Measurements from ENCODE around the gene SLC34A1.
A peak's percentile ranks its signal among the peaks of the same experiment; 100 is the strongest.

SLC34A1 gene

DNA sequence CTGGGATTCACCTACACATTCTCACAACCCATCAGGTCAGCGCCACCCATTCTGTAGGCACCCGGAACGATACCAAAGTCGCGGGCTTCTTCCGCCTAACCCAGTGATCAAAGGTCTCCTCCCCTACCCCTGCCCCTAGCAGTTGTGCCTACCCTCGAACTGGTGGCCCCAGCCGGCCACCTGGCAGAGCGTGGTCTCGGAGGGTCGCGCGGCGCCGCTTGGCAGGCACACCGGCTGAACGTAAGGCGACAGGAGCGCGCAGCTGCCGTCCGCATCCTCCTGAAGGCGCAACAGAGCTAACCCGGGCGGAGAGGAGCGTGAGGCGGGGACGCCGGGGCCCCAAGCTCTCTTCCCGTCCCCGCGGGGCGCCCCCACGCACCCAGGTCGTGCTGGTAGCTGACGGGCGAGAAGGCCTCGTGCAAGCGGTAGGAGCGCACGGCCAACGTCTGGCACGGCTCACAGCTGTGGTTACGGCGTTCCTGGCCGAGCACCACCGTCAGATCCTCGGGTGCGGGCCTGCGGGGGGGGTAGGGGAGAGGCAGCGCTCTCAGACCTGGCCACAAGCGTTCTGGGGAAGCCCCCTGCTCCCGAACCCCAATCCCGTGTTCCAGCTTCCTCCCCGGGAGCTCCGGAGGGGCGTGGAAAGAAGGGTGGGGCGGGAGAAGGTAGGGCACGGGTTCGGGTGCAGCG lies 19.0 kb downstream of the SLC34A1 start:
- Histone ChIP-seq H3K4me1 (ENCODE audit: control insufficient read depth, low read depth, low read length) (no peaks in the 10 kb centered on the region), H2AK5ac (ENCODE audit: low read length) (no peak overlapping the region), H3K79me1 (ENCODE audit: low read length) (no peaks in the 10 kb centered on the region), H3K18ac (ENCODE audit: low read length) (no peak overlapping the region), H2BK120ac (ENCODE audit: low read depth, low read length) (no peak overlapping the region), H4K8ac (ENCODE audit: low read depth, low read length) (no peak overlapping the region), H3K4me3 (ENCODE audit: low read length) (no peak overlapping the region), H3K4ac (ENCODE audit: low read depth, low read length) (no peak overlapping the region), H3K79me2 (ENCODE audit: control insufficient read depth, insufficient read depth, low read length) (no peaks in the 10 kb centered on the region), H3K27ac (ENCODE audit: low read depth, low read length) (no peak overlapping the region), H3K23ac (ENCODE audit: low read length) (no peak overlapping the region), H4K5ac (ENCODE audit: low read length) (no peak overlapping the region), H3K27me3 (ENCODE audit: insufficient read depth, low read length, poor library complexity) (peaks cover 4% of the 10 kb centered on the region), H3K9ac (ENCODE audit: low read length) (peak overlapping the region; percentile 42), H3K56ac (ENCODE audit: low read length) (peak overlapping the region; percentile 85), H3K36me3 (ENCODE audit: control insufficient read depth, insufficient read depth, low read length) (no peaks in the 10 kb centered on the region), H2BK15ac (replicated peaks; ENCODE audit: low read depth) (no peak overlapping the region), H2BK5ac (ENCODE audit: low read length) (no peak overlapping the region), H3K4me2 (ENCODE audit: low read length) (peak overlapping the region; percentile 34)
- DNase-seq, result peak; percentile 36
- no CpG with 5 or more reads among the region's 61 CpGs for WGBS (ENCODE audit: extremely low coverage, insufficient coverage, low lambda C conversion rate)

DNA sequence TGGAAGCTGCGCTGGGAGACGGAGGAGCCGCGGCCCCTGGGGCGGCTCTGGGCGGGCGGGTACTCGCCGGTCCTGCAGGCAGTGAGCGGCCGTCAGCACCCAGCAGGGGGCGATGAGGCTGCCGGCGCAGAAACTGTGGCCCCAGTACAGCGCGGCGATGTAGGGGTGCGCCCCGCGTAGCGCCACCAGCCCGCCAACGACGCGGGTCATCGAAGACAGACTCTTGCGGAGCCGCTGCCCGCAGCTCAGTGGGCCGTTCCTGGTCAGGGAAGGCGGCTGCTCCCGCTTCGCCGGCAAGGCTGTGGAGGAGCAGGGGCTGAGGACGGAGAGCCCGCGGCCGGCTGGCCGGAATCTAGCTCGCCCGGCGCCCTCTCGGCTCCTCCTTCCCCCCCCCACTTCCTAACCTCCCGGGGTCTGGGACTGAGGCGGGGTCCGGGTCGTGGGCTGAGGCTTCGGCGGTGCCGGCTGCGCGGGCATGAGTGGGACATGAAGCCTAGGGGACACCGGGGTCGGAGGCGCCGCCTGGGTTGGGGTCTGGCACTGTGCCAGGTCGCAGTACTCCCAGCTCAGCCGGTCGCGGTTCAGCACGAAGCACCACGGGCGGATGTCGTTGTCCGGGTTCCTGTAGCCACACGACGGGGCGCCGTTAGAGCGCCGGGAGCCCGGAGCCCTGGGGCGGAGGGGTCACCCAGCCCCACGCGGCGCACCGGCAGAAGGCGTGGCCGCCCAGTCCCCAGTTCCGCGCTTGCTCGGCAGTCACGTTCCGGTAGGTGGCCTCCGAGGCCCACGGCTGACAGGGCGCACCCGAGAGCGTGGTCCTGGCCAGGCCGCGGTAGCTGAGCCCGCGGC lies 19.8 kb downstream of the SLC34A1 start:
- Histone ChIP-seq H4K8ac (ENCODE audit: low read depth, low read length) (no peak overlapping the region), H3K4me1 (ENCODE audit: control insufficient read depth, low read depth, low read length) (no peaks in the 10 kb centered on the region), H3K4me2 (ENCODE audit: low read length) (peak overlapping the region; percentile 34), H3K56ac (ENCODE audit: low read length) (peak overlapping the region; percentile 85), H3K23ac (ENCODE audit: low read length) (no peak overlapping the region), H2AK5ac (ENCODE audit: low read length) (no peak overlapping the region), H3K9ac (ENCODE audit: low read length) (peak overlapping the region; percentile 56), H2BK120ac (ENCODE audit: low read depth, low read length) (no peak overlapping the region), H3K27me3 (ENCODE audit: insufficient read depth, low read length, poor library complexity) (peaks cover 4% of the 10 kb centered on the region), H3K36me3 (ENCODE audit: control insufficient read depth, insufficient read depth, low read length) (no peaks in the 10 kb centered on the region), H2BK5ac (ENCODE audit: low read length) (no peak overlapping the region), H3K18ac (ENCODE audit: low read length) (no peak overlapping the region), H3K4ac (ENCODE audit: low read depth, low read length) (no peak overlapping the region), H2BK15ac (replicated peaks; ENCODE audit: low read depth) (no peak overlapping the region), H4K5ac (ENCODE audit: low read length) (no peak overlapping the region), H3K4me3 (ENCODE audit: low read length) (no peak overlapping the region), H3K27ac (ENCODE audit: low read depth, low read length) (no peak overlapping the region), H3K79me1 (ENCODE audit: low read length) (no peaks in the 10 kb centered on the region), H3K79me2 (ENCODE audit: control insufficient read depth, insufficient read depth, low read length) (no peaks in the 10 kb centered on the region)
- no CpG with 5 or more reads among the region's 93 CpGs for WGBS (ENCODE audit: extremely low coverage, insufficient coverage, low lambda C conversion rate)
- peak; percentile 59 for DNase-seq

DNA sequence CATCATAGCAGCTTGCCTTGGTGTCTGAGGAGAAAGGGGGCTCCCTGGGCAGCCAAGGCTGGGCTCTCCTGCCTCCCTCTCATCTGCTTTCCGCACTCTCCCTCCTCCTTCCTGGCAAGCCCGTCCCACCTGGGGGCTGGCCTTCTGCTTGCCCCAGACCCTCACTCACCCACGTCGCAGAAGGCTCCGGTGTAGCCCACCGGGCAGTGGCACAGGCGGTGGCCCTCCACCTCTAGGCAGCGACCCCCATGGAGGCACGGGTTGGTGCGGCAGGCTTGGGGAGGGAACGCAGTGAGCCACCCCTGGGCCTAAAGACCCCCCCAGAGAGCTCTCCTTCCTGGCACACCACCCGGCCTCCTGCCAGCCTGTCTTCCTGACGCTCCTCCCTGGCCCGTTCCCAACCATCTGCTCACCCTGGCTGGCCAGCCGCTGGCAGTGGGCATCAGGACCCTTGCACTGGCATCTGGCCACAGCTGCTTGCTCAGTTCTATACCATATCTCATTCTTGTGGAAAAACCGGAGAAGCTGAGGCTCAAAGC lies 20.5 kb downstream of the SLC34A1 start:
- no peak for DNase-seq
- Histone ChIP-seq H2BK5ac (ENCODE audit: low read length) (no peak overlapping the region), H3K27me3 (ENCODE audit: insufficient read depth, low read length, poor library complexity) (peaks cover 4% of the 10 kb centered on the region), H3K18ac (ENCODE audit: low read length) (no peak overlapping the region), H3K36me3 (ENCODE audit: control insufficient read depth, insufficient read depth, low read length) (no peaks in the 10 kb centered on the region), H3K23ac (ENCODE audit: low read length) (no peak overlapping the region), H3K4me1 (ENCODE audit: control insufficient read depth, low read depth, low read length) (no peaks in the 10 kb centered on the region), H4K5ac (ENCODE audit: low read length) (no peak overlapping the region), H3K4ac (ENCODE audit: low read depth, low read length) (no peak overlapping the region), H2BK15ac (replicated peaks; ENCODE audit: low read depth) (no peak overlapping the region), H4K8ac (ENCODE audit: low read depth, low read length) (no peak overlapping the region), H2AK5ac (ENCODE audit: low read length) (no peak overlapping the region), H3K4me2 (ENCODE audit: low read length) (peak overlapping the region; percentile 34), H3K56ac (ENCODE audit: low read length) (peak overlapping the region; percentile 85), H3K4me3 (ENCODE audit: low read length) (no peak overlapping the region), H3K79me1 (ENCODE audit: low read length) (no peaks in the 10 kb centered on the region), H3K27ac (ENCODE audit: low read depth, low read length) (no peak overlapping the region), H3K9ac (ENCODE audit: low read length) (peak overlapping the region; percentile 24), H3K79me2 (ENCODE audit: control insufficient read depth, insufficient read depth, low read length) (no peaks in the 10 kb centered on the region), H2BK120ac (ENCODE audit: low read depth, low read length) (no peak overlapping the region)
- no CpG with 5 or more reads among the region's 16 CpGs for WGBS (ENCODE audit: extremely low coverage, insufficient coverage, low lambda C conversion rate)

DNA sequence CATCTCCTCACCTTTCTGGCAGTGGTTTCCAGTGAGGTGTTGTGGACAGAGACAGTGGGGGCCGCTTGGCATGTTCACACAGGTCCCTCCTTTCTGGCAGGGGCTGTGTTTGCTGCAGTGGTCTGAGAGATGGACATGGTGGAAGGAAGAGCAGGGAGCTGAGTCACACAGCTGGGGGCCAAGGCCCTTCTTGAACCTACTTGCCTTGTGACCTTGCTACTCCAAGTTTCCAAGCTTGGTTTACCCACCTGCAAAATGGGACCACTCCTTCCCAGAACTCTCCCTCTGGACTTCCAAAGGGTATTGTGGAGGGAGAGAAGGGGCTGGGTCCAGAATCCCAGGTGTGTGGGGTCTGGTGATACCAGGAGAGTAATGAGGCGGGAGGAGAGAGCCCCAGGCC lies 21.1 kb downstream of the SLC34A1 start:
- H3K27ac ChIP-seq (ENCODE audit: low read depth, low read length), result no peak overlapping the region
- H2AK5ac ChIP-seq (ENCODE audit: low read length), result no peak overlapping the region
- no peaks in the 10 kb centered on the region for H3K79me1 ChIP-seq (ENCODE audit: low read length)
- no peak overlapping the region for H2BK5ac ChIP-seq (ENCODE audit: low read length)
- H3K27me3 ChIP-seq (ENCODE audit: insufficient read depth, low read length, poor library complexity), result peaks cover 4% of the 10 kb centered on the region
- no peak overlapping the region for H3K4me2 ChIP-seq (ENCODE audit: low read length)
- no peaks in the 10 kb centered on the region for H3K4me1 ChIP-seq (ENCODE audit: control insufficient read depth, low read depth, low read length)
- H3K23ac ChIP-seq (ENCODE audit: low read length), result no peak overlapping the region
- no CpG with 5 or more reads among the region's 2 CpGs for WGBS (ENCODE audit: extremely low coverage, insufficient coverage, low lambda C conversion rate)
- DNase-seq, result no peak
- H4K8ac ChIP-seq (ENCODE audit: low read depth, low read length), result no peak overlapping the region
- H4K5ac ChIP-seq (ENCODE audit: low read length), result no peak overlapping the region
- H3K4me3 ChIP-seq (ENCODE audit: low read length), result no peak overlapping the region
- H3K9ac ChIP-seq (ENCODE audit: low read length), result no peak overlapping the region
- H3K36me3 ChIP-seq (ENCODE audit: control insufficient read depth, insufficient read depth, low read length), result no peaks in the 10 kb centered on the region
- H2BK120ac ChIP-seq (ENCODE audit: low read depth, low read length), result no peak overlapping the region
- H3K4ac ChIP-seq (ENCODE audit: low read depth, low read length), result no peak overlapping the region
- no peaks in the 10 kb centered on the region for H3K79me2 ChIP-seq (ENCODE audit: control insufficient read depth, insufficient read depth, low read length)
- no peak overlapping the region for H2BK15ac ChIP-seq (replicated peaks; ENCODE audit: low read depth)
- no peak overlapping the region for H3K56ac ChIP-seq (ENCODE audit: low read length)
- no peak overlapping the region for H3K18ac ChIP-seq (ENCODE audit: low read length)

DNA sequence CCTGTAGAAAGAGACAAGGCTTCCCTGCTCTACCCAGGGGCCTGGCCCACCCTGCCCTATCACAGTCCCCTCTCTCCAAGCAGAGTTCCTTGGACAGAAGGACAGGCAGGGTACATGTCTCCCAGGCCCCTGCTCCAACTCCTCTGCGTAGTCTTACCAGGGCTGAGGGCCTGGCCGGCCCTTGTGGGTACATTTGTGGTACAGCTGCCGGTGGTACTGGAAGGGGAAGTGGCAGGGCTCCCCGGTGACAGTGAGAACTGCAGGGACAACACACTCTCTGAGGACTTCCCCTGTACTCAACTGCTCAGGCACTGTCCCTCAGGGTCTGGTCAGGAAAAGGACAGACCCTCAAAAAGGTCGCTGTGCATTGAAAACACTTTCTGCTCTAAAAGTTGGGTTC lies 21.6 kb downstream of the SLC34A1 start:
- Histone ChIP-seq H3K18ac (ENCODE audit: low read length) (no peak overlapping the region), H3K4ac (ENCODE audit: low read depth, low read length) (no peak overlapping the region), H3K27me3 (ENCODE audit: insufficient read depth, low read length, poor library complexity) (peaks cover 4% of the 10 kb centered on the region), H3K36me3 (ENCODE audit: control insufficient read depth, insufficient read depth, low read length) (no peaks in the 10 kb centered on the region), H2AK5ac (ENCODE audit: low read length) (no peak overlapping the region), H2BK120ac (ENCODE audit: low read depth, low read length) (no peak overlapping the region), H3K79me1 (ENCODE audit: low read length) (no peaks in the 10 kb centered on the region), H3K9ac (ENCODE audit: low read length) (no peak overlapping the region), H3K4me3 (ENCODE audit: low read length) (no peak overlapping the region), H4K5ac (ENCODE audit: low read length) (no peak overlapping the region), H3K56ac (ENCODE audit: low read length) (no peak overlapping the region), H3K23ac (ENCODE audit: low read length) (no peak overlapping the region), H4K8ac (ENCODE audit: low read depth, low read length) (no peak overlapping the region), H3K79me2 (ENCODE audit: control insufficient read depth, insufficient read depth, low read length) (no peaks in the 10 kb centered on the region), H2BK5ac (ENCODE audit: low read length) (no peak overlapping the region), H2BK15ac (replicated peaks; ENCODE audit: low read depth) (no peak overlapping the region), H3K4me1 (ENCODE audit: control insufficient read depth, low read depth, low read length) (no peaks in the 10 kb centered on the region), H3K27ac (ENCODE audit: low read depth, low read length) (no peak overlapping the region), H3K4me2 (ENCODE audit: low read length) (no peak overlapping the region)
- no CpG with 5 or more reads among the region's 5 CpGs for WGBS (ENCODE audit: extremely low coverage, insufficient coverage, low lambda C conversion rate)
- no peak for DNase-seq

Data from mesendoderm (in vitro differentiated cells).